ENCODE results near the gene IFNA13.

The IFNA13 gene

DNA sequence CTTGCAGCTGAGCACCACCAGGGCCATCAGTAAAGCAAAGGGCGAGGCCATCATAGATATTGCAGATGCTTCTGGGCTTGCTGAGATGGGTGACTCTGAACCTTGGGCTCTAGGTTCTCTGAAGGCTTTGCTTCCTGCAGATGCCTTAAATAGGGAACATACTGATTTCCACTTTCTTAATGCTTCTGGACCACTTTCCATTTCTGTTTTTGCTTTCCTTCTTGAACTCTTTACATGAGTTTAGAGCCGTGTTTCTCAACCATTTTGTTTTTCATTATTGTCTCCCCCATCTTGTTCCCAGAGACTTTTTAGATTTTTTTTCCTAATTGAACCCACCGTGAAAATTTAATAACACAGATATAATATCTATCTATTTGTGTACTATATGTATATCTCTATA is at the start of gene IFNA13:
Gene IFNA13 (minus strand): TSS at position 101 of the 400 bp plus-strand sequence. CDS start 47 bp downstream, at position 54.
- Histone ChIP-seq H3K4me2 (no peak within 1 kb of the TSS), H3K4me1 (no peaks in the 10 kb centered on the region), H3K36me3 (no peaks in the 10 kb centered on the region), H3K27me3 (no peaks in the 10 kb centered on the region), H3K4me3 (no peak within 1 kb of the TSS), H3K9ac (no peak within 1 kb of the TSS), H4K20me1 (no peaks in the 10 kb centered on the region), H3K27ac (no peak within 1 kb of the TSS), H3K9me3 (no peaks in the 10 kb centered on the region)
- no peak for TF ChIP-seq Cebpa-rat (IDR thresholded peaks at IDR 0.05)

DNA sequence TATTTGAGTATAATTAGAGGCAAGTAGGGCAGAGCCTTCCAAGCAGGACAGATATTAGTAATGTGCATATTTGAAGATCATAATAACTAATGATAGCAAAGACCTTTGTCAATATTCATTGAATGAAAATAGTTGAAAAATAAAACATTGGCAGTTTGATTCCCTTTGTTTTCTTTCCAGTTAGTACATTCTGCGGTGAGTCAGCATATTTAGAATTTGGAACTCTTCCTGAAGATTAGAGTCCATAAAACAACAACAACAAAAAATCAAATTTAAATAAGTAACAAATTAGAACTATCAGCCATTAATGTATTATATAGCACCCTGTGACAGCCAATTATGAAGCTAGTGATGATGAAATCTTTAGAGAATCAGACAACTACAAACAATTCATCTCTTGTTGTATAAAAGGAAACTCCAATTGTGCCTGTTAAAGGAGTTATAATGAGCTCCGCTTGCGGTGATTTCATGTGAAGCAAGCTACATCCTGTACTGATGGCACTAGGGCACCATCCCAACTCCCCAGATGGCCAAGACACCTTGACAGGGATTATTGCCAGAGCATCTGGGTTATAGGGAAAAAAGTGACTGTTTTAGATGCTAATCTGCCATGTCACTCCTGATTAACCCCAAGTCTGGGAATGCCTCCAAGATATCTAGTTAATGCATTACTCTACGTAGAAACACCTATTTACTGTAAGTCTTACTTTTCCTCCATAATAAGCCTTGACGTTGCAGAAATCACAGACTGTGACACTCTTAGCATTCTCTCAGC is 47.8 kb upstream of the IFNA13 start:
- Histone ChIP-seq H3K4me2 (no peak overlapping the region), H4K20me1 (no peaks in the 10 kb centered on the region), H3K27ac (no peak overlapping the region), H3K27me3 (no peaks in the 10 kb centered on the region), H3K9me3 (no peaks in the 10 kb centered on the region), H3K4me1 (peaks cover 66% of the 10 kb centered on the region), H3K36me3 (no peaks in the 10 kb centered on the region), H3K9ac (no peak overlapping the region), H3K4me3 (no peak overlapping the region)
- TF ChIP-seq Cebpa-rat (IDR thresholded peaks at IDR 0.05) = no peak

DNA sequence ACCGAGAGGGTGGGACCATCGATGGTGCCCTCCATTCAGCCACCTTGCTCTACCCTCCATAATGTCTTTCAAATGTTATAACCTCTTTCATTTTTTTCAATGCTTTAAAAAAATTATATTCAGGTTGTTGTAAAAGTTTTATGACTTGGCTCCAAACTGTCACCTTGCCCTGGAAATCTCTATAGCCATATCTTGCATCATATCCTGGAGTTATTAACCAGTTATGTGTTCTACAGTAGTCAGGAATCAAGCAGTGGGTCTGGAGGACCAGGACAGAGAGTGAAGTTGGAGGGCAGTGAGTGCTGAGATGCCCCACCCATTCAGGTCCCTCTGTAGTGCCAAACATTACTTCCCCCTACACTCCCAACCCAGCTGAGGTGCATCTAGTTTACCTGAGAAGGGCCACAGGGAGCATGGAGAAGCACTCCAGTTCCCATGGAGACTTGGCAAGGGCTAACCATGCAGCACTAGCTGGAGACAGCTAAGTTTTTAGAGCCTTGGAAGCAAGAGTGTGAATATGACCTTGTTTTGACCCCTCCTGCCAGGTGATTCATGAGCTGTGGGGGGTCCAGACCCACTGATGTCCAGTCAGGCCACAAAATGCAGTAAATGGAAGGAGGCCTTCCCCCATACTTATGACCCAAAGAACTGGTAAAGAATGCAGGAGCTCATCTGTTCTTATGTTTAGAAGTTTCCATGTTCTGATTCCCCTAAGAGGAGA is 46.5 kb upstream of the IFNA13 start:
- Histone ChIP-seq H3K9me3 (no peaks in the 10 kb centered on the region), H3K9ac (no peak overlapping the region), H4K20me1 (no peaks in the 10 kb centered on the region), H3K4me1 (peaks cover 58% of the 10 kb centered on the region), H3K4me2 (peak overlapping the region; percentile 77), H3K4me3 (no peak overlapping the region), H3K36me3 (no peaks in the 10 kb centered on the region), H3K27me3 (no peaks in the 10 kb centered on the region), H3K27ac (no peak overlapping the region)
- TF ChIP-seq Cebpa-rat (IDR thresholded peaks at IDR 0.05) = no peak

- Histone ChIP-seq H3K9ac (no peak overlapping the region), H3K4me1 (peaks cover 57% of the 10 kb centered on the region), H3K4me3 (no peak overlapping the region), H3K27ac (no peak overlapping the region), H3K36me3 (no peaks in the 10 kb centered on the region), H3K4me2 (peak overlapping the region; percentile 77), H3K9me3 (no peaks in the 10 kb centered on the region), H4K20me1 (no peaks in the 10 kb centered on the region), H3K27me3 (no peaks in the 10 kb centered on the region)
- TF ChIP-seq Cebpa-rat (IDR thresholded peaks at IDR 0.05) = no peak
Observed at GRCh38 chr9:21413624-21414023, 45.8 kb upstream of the IFNA13 start.

GRCh38 chr9:21413151-21413550 is 45.3 kb upstream of the IFNA13 start:
- peaks cover 52% of the 10 kb centered on the region for H3K4me1 ChIP-seq
- no peak for TF ChIP-seq Cebpa-rat (IDR thresholded peaks at IDR 0.05)
- H4K20me1 ChIP-seq = no peaks in the 10 kb centered on the region

GRCh38 chr9:21412107-21412506 is 44.2 kb upstream of the IFNA13 start:
- H3K36me3 ChIP-seq = no peaks in the 10 kb centered on the region
- no peak overlapping the region; the same call in 1 of the 2 replicates for H3K4me3 ChIP-seq
- no peak overlapping the region for H3K9ac ChIP-seq
- no peak overlapping the region for H3K27ac ChIP-seq
- H3K4me1 ChIP-seq = peaks cover 46% of the 10 kb centered on the region
- peak overlapping the region; percentile 77 for H3K4me2 ChIP-seq
- H3K27me3 ChIP-seq = no peaks in the 10 kb centered on the region
- TF ChIP-seq Cebpa-rat (IDR thresholded peaks at IDR 0.05) = no peak
- H4K20me1 ChIP-seq = no peaks in the 10 kb centered on the region
- H3K9me3 ChIP-seq = no peaks in the 10 kb centered on the region

More at GRCh38 chr9:21413151-21413550, 45.3 kb upstream of the IFNA13 start:
- peak overlapping the region; percentile 77 for H3K4me2 ChIP-seq
- no peak overlapping the region for H3K4me3 ChIP-seq
- no peak overlapping the region for H3K9ac ChIP-seq
- no peaks in the 10 kb centered on the region for H3K27me3 ChIP-seq
- H3K9me3 ChIP-seq = no peaks in the 10 kb centered on the region
- H3K27ac ChIP-seq = no peak overlapping the region
- H3K36me3 ChIP-seq = no peaks in the 10 kb centered on the region

DNA sequence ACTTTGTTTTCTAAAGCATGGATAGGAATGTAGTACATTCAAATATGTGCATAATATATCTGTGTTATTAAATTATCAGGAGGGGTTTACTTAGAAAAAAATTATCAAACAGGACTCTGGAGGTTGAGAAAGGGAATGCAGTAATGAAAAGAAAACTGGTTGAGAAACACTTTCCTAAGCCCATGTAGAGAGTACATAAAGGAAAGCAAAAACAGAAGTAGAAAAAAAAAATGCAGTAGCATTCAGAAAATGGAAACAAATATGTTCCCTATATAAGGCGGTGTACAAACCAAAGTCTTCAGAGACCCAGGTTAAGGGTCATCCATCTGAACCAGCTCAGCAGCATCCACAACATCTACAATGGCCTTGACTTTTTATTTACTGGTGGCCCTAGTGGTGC is 41.0 kb upstream of the IFNA13 start, which contains the start of gene IFNA8:
Gene IFNA8 (plus strand): TSS at position 301 of the 400 bp plus-strand sequence. CDS start 60 bp downstream, at position 361.
- no peaks in the 10 kb centered on the region for H4K20me1 ChIP-seq
- H3K27ac ChIP-seq = 0 out of 2 replicates have a peak within 1 kb of the TSS, but pooled peaks have one; percentile 10
- H3K9me3 ChIP-seq = no peaks in the 10 kb centered on the region
- TF ChIP-seq Cebpa-rat (IDR thresholded peaks at IDR 0.05) = no peak
- no peak within 1 kb of the TSS for H3K9ac ChIP-seq
- no peak within 1 kb of the TSS for H3K4me3 ChIP-seq
- H3K4me2 ChIP-seq = peak within 1 kb of the TSS; percentile 29; the same call in 1 of the 2 replicates
- H3K27me3 ChIP-seq = no peaks in the 10 kb centered on the region
- no peaks in the 10 kb centered on the region for H3K36me3 ChIP-seq
- peaks cover 42% of the 10 kb centered on the region for H3K4me1 ChIP-seq

DNA sequence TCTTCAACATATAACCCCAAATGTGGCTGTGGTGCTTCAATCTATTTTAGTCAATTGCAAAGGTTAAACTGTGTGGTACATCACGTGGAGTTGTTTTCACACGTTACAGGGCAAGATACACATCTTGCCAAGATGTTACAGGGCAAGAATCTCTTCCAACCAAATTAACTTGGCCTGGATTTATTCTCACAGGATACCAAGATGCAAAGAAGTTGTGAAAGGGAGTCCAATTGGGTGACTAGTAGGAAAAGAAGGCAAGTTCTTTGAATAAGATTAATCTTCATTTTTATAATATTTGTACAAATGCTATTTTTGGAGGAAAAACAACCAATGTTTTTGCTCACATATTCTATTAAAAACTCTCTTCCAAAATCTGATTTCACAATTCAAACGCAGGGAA is 36.3 kb upstream of the IFNA13 start:
- H3K27me3 ChIP-seq = no peaks in the 10 kb centered on the region
- no peaks in the 10 kb centered on the region for H4K20me1 ChIP-seq
- TF ChIP-seq Cebpa-rat (IDR thresholded peaks at IDR 0.05) = no peak
- H3K4me1 ChIP-seq = peaks cover 22% of the 10 kb centered on the region
- H3K27ac ChIP-seq = no peak overlapping the region
- no peak overlapping the region for H3K4me2 ChIP-seq
- no peak overlapping the region for H3K9ac ChIP-seq
- peaks cover 8% of the 10 kb centered on the region for H3K9me3 ChIP-seq
- H3K36me3 ChIP-seq = no peaks in the 10 kb centered on the region
- H3K4me3 ChIP-seq = no peak overlapping the region

DNA sequence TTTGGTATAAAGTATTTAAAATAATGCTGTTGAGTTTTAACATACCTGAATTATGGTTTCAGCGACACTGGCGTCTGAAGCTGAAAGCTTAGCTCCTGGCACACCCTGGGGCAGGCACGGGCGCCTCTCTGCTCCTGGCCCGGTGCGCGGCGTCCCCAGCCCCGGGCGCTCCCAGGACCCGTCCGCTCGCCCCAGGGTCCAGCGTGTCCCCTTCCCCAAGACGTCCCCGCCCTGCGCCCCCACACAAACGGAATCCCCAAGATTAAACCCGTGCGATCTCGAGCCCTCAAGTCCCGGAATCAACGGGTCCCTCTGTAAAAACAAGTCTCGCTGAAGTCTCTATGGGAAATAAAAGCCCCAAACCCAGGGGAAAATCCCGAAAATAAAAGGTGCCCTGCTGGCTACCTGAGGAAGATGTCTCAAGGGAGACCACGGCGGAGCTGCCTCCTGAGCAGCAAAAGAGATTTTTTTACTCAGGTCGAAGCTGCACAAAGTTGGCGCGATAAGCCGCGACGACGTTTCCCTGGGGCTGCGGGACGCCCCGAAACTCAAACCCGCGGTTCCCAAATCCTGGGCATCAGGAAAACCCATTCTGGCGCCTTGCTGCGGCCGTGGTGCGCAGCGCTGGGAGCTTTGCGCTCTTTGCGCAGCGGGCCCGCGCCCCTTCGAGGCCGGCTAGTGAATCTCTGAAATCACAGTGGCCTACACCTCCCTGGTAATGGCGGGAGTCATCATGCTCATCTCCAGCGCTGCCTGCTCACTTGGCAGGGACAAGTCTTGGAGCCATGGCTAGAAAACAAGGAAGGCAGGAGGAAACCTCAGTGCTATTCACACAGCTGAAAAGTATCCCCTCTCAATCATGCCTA is 34.8 kb upstream of the IFNA13 start:
- no peak for TF ChIP-seq Cebpa-rat (IDR thresholded peaks at IDR 0.05)
- no peaks in the 10 kb centered on the region for H3K27me3 ChIP-seq
- H3K9me3 ChIP-seq = peaks cover 8% of the 10 kb centered on the region

More for the DNA sequence above, 34.8 kb upstream of the IFNA13 start:
- Histone ChIP-seq H3K9ac (no peak overlapping the region), H4K20me1 (no peaks in the 10 kb centered on the region), H3K4me2 (peak overlapping the region; percentile 38), H3K4me1 (peaks cover 24% of the 10 kb centered on the region), H3K36me3 (no peaks in the 10 kb centered on the region), H3K4me3 (no peak overlapping the region), H3K27ac (no peak overlapping the region)
